Adipose tissue (tissue), 3 donors: Measurements from ENCODE around the gene LYPD6. TPM values are rescaled to one million over a fixed set of nuclear protein-coding genes. Genes with fewer than 3 reads are reported as not detected.

ENCODE experiments used
- H3K27ac ChIP-seq: one replicate; pipeline ENCODE4 v1.5.1; 2013; ENCODE audit warnings: low read depth, low read length
- WGBS, 3 donors: extraction: QIAGEN DNeasy Blood & Tissue Kit; methylation state at CpG; one replicate each; pipeline ENCODE4 v1.1.7; 2013; 5-methylcytosine and 5-hydroxymethylcytosine counted together
- polyA plus RNA-seq, 3 donors: library from polyadenylated mRNA; stranded (reverse); fragments of 200-250 nt; gene quantifications; one replicate each; pipeline ENCODE4 v1.2.3, GENCODE V29; 2013
- donor health status: healthy with polysubstance abuse.
- donor health status: Bipolar disorder and iron deficiency.
- donor health status: healthy.

Gene LYPD6
- polyA plus RNA-seq, 3 donors, result 0.39 to 1.2 (median 0.56) TPM

GRCh38 chr2:149342509-149342908 is 12.1 kb downstream of the LYPD6 start:
- no peak overlapping the region for H3K27ac ChIP-seq
- WGBS, 3 donors, result 14 to 63% (median 55%) methylated on average over 1 of the region's 1 CpG

DNA sequence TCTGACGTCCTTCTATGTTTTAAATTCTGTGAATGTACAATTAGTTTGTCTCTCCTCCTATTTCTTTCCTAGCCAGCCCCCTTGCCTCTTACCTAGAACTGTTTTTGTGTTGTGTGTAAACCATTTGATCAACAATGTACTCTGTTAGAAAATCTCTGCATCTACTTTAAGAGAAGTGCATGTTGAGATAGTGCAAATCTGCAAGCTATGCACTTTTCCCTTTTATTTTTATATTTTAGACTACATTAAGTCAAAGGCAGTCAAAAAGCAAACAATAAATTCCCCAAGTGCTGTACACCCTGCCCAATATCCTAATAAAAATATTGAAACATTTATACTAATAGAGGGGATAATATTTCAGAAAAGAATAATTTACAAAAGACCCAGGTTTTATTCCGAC is 13.7 kb downstream of the LYPD6 start:
- 83 to 90% (median 85%) methylated on average over 2 of the region's 2 CpGs for WGBS, 3 donors
- H3K27ac ChIP-seq, result no peak overlapping the region

DNA sequence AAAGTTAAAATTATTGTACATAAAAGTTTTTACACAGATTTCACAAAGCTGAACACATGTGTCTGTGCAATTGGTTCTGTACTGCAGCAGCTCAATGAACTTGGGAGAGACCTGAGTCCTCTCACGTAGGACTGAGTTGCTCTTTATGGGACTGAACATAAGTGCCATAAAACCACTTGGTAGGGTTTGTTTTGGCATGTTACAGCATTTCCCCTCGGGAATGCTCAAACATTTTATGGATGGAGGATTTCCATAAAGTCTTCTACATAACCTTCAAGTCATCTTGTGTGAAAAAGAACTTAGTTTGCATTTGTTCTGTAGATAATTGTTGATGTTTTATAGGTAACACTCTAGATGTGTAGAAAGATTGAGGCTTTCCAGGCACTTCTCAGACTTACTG is 15.9 kb downstream of the LYPD6 start:
- 72 to 83% (median 83%) methylated on average over 2 of the region's 2 CpGs for WGBS, 3 donors
- no peak overlapping the region for H3K27ac ChIP-seq

- H3K27ac ChIP-seq, result no peak overlapping the region
- 94 to 96% (median 95%) methylated on average over 2 of the region's 2 CpGs for WGBS, 3 donors
Measured at GRCh38 chr2:149348291-149348690, 17.9 kb downstream of the LYPD6 start.

- whole genome bisulfite sequencing, 3 donors, result 77 to 81% (median 77%) methylated on average over 3 of the region's 3 CpGs
- H3K27ac ChIP-seq, result no peak overlapping the region
Measured at GRCh38 chr2:149353421-149353820, 23.0 kb downstream of the LYPD6 start.

DNA sequence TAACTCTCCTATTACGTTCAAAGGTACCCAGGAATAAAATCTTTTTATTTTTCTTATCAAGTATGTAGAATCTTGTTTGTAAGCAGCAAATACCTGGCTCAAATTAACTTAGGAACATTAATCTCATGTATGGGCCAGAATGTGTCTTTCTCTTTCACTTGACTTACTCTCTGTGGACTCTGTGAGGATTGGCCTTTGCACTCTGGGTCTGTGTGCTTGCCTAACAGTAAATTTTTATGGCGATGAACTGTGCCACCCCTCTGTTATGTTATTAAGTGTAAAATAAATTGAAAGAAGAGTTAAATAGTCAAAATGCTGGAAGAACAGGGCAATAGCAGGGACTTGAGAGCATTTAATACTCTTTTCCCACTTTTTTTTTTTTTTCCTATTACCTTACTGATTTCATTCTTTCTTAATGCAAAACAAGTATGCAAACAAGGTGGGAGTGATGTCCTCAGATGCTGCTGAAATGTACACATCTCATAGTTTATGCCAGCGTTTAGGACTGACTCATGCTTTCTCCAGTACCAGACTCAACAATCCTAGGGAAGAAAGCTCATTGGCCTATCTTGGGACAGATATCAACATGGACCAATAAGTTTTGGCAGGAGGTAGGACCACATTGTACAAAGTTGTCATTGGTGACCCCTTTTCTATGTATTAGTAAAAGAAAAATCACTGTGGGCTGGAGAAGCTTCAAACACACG is 25.5 kb downstream of the LYPD6 start:
- 89 to 94% (median 92%) methylated on average over 4 of the region's 4 CpGs for WGBS, 3 donors

GRCh38 chr2:149357058-149357457 is 26.7 kb downstream of the LYPD6 start:
- H3K27ac ChIP-seq, result no peak overlapping the region

More for the DNA sequence above, 25.5 kb downstream of the LYPD6 start:
- H3K27ac ChIP-seq, result no peak overlapping the region

DNA sequence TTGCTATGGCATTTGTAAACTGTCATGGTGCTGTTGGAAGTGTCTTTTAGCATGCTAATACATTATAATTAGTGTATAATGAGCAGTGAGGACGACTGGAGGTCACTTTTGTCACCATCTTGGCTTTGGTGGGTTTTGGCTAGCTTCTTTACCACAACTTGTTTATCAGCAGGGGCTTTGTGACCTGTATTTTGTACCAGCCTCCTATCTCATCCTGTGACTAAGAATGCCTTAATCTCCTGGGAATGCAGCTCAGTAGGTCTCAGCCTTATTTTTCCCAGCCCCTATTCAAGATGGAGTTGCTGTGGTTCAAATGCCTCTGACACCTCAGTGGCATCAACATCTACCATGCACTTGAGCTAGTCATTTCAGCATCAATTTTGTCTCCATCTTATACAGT is 29.7 kb downstream of the LYPD6 start:
- H3K27ac ChIP-seq, result no peak overlapping the region
- WGBS, 3 donors, result 27 to 63% (median 38%) methylated on average over 1 of the region's 1 CpG

DNA sequence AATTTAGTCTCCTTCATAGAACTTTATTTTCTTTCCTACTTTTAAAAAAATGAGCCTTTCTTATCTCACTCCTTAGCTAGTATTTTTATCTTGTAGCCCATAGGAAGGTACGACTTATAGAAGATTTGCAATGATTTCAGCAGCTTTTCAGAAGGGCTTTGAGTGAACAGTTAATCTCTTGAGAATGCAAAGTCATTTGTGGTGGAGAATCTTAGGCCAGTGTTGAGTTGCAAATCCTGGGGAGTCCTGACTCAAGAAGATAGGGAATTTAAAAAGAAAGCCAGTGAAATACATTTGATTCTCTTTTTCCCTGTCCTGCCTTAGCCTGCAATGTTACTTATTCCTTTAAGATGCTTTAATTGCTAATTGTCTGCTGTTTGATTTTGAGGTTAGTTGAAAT is 33.6 kb downstream of the LYPD6 start:
- WGBS, 3 donors, result 48 to 61% (median 51%) methylated on average over 1 of the region's 1 CpG

GRCh38 chr2:149364839-149365238 is 34.5 kb downstream of the LYPD6 start:
- no peak overlapping the region for H3K27ac ChIP-seq

More for the DNA sequence above, 33.6 kb downstream of the LYPD6 start:
- H3K27ac ChIP-seq, result no peak overlapping the region

DNA sequence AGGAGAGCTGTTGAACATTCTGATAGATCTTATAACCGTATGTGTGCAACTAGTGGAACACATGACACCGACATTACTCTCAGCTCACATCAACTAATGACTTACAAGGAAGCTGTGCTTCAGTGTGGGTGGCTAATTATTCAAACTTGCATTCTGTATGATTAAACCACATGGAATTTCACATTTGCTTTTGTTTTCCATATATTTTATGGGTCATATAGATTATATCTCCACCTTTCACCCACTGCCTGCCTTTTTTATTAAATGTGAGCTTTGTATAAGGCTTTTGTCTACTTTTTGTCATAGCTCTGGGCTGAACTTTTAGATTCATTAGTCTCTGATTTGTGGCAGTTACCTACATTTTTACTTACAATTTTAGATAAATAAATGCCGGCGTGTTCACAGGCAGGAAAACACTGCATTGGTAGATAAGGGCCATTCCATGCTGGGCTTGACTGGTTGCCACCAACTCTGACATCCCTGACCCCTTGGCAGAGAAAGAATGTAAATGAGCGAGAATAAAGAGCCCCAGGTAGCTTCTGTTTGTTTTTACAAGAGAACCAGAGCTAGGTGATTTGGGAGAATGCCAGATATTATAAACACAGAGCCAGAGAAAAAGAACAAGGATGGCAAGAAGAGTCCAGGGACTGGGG is 35.7 kb downstream of the LYPD6 start:
- no peak overlapping the region for H3K27ac ChIP-seq
- 28 to 52% (median 50%) methylated on average over 5 of the region's 5 CpGs for WGBS, 3 donors

- 92 to 96% (median 93%) methylated on average over 5 of the region's 5 CpGs for WGBS, 3 donors
- H3K27ac ChIP-seq, result no peak overlapping the region
Measured at GRCh38 chr2:149370061-149370775, 39.8 kb downstream of the LYPD6 start.

DNA sequence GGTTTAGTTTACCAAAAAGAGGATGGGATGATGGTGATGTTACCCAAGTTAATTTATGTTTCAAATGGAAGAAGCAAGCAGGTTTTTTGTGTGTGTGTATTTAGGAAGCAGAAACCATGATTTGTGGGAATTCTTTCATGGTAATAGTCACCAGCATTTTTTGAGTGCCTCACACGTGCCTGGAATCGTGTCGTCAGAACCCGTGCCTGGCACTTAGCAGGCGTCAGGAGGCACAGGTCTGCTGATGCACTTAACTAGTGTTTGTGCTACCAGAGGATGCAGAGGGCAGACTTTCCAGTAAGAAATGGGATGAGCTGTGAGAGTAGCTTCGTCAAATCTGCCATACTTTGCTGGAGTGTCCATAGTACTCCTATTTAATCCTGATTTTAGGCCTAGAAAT is 41.1 kb downstream of the LYPD6 start:
- H3K27ac ChIP-seq, result no peak overlapping the region
- WGBS, 3 donors, result 89 to 97% (median 95%) methylated on average over 6 of the region's 6 CpGs

- 72 to 77% (median 74%) methylated on average over 8 of the region's 8 CpGs for WGBS, 3 donors
- no peak overlapping the region for H3K27ac ChIP-seq
Measured at GRCh38 chr2:149375801-149376361, 45.5 kb downstream of the LYPD6 start.

DNA sequence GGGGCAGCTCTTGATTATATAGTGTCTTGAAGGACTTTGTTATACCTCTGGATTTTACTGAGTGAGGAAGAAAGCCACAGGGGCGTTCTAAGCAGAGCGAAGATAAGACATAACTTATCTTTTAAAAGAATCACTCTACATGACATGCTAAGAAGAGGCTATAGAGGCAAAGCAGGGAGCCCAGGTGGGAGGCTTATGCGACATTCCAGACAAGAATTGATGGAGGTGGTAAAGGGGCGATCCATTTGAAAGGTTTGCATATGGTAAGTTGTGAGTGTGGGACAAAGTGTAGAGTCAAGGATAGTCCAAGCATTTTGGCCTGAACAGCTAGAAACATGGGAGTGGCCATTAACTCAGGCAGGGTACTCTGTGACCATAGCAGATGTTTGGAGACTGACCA is 49.8 kb downstream of the LYPD6 start:
- 93 to 95% (median 94%) methylated on average over 4 of the region's 4 CpGs for WGBS, 3 donors
- H3K27ac ChIP-seq, result no peak overlapping the region

DNA sequence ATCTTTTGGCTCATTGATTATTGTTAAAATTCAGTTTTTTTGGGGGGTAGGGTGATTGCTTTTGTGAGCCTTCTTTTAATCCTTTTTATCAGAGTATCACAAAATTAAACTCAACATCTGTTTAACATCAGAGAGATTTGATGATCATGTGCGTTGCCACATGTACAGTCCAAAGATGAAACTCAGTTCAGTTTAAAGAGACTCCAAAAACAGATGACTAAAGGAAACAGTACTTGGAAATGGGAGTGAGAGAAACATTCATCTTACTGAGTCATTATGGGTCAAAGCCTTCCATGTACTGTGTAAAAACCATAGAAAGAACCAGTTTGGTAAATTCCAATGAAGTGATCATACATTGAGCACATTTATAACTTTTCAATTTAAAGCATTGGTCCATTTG is 53.0 kb downstream of the LYPD6 start:
- WGBS, 3 donors, result 59 to 71% (median 61%) methylated on average over 1 of the region's 1 CpG

GRCh38 chr2:149385350-149385749 is 55.0 kb downstream of the LYPD6 start:
- no peak overlapping the region for H3K27ac ChIP-seq
- WGBS, 3 donors, result 55 to 78% (median 55%) methylated on average over 1 of the region's 1 CpG

More for the DNA sequence above, 53.0 kb downstream of the LYPD6 start:
- no peak overlapping the region for H3K27ac ChIP-seq

DNA sequence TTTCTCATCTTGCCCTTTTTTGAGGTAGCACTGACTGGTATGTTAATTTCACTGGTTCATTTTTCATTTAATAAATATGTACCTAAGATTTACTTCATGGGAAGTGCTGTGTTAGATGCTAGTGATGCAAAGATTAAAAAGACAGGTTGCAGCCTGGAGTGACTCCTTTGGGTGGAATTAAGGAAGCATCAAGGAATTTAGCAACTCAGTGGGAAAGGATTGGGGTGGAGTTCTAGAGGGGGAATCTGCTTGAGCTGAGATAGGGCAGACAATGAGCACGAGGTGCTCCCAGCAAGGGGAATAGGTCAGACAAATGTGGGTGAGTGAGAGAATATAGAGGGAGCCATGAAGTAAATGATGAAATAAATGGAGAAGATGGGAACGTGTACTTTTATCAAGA is 57.0 kb downstream of the LYPD6 start:
- WGBS, 3 donors, result 77 to 89% (median 83%) methylated on average over 2 of the region's 2 CpGs
- no peak overlapping the region for H3K27ac ChIP-seq

- 54 to 69% (median 61%) methylated on average over 2 of the region's 2 CpGs for WGBS, 3 donors
- H3K27ac ChIP-seq, result no peak overlapping the region
Measured at GRCh38 chr2:149388120-149388816, 57.9 kb downstream of the LYPD6 start.
